ENCODE results near the gene KRT74.

The KRT74 gene

DNA sequence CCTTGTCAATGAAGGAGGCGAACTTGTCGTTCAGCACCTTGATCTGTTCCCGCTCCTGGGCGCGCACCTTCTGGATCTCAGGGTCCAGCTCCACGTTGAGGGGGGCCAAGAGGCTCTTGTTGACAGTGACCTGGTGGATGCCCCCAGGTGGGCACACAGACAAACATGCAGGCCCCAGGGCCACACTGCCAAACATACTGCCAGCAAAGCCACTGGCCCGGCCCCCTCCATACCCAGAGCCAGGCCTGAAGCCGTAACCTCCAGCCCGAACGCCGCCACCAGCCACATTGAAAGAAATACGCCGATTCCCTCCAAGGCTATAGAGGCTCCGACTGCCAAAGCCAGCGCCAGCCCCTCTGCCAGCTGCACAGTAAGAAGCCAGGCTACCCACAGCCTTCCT, 337 bp downstream of the KRT74 start:
- no peak for DNase-seq

DNA sequence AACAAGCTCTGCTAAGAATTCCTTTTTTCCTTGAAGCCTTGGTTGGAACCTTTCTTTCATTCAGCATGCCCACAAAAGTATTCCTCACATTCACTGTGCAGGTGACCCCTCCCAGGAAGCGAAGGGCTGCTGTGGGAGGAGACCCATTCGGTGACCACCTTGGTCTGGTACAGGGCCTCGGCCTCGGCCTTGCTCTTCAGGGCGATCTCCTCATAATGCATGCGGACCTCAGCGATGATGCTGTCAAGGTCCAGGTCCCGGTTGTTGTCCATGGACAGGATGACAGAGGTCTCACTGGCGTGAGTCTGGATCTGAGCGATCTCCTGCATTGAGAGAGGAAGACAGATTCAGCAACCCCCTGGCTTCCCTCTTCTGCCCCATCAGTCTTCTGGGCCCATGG, 3.1 kb downstream of the KRT74 start:
- no peak for DNase-seq

DNA sequence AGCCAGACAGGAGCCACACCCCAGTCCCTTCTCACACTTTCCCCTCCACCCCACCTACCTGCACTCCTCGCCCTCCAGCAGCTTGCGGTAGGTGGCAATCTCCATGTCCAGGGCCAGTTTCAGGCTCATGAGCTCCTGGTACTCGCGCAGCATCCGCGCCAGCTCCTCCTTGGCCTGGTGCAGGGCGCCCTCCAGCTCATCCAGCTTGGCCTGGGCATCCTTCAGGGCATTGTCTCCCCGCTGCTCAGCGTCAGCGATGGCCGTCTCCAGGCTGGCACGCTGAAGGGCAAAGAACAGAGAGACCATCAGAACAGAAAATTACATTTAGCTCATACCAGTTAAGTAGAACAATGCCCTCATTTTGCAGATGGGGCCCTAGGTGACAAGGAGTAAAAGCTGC, 5.5 kb downstream of the KRT74 start:
- DNase-seq = peak in 6 of 14 donors; percentile 1 to 18 (median 14)

DNA sequence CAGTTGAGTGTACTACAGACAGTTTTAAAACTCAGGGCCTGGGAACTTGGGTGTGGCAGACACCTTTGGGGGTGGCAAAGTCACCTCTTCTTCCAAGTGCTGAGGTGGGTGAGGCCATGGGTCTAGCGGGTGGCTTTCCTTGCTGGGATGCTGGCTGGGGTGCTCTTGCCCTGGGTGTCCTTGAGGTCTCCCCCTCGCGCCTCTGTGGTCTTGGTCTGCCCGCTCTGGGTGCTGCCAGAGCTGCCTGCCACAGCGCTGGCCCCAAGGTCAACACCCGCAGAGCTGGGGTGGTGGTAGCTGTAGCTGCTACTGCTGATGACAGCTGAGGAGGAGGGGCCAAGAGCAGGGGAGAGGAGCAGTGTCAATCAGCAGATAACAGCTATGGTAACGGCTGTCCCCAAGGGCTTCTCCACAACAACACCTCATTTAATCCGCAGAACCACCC, 6.8 kb downstream of the KRT74 start:
- no peak for DNase-seq

DNA sequence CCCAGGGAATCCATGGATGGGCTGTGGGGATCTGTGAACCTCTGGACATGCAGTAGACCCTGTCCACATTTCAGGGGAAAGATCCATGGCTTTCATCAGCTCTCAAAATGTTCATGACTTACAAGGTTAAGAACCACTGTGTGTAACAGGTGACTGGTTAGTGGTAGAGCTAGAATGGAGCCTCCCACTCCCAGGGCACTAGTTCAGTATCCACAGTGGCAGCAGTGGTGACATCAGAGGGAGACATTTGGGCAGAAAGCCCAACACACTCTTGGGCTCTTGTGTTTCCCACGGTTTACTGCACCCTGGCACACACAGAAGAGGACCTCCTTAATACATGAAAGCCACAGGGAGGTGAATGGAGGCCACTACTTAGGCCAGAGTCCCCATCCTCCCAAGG, 9.1 kb downstream of the KRT74 start:
- no peak for DNase-seq

DNA sequence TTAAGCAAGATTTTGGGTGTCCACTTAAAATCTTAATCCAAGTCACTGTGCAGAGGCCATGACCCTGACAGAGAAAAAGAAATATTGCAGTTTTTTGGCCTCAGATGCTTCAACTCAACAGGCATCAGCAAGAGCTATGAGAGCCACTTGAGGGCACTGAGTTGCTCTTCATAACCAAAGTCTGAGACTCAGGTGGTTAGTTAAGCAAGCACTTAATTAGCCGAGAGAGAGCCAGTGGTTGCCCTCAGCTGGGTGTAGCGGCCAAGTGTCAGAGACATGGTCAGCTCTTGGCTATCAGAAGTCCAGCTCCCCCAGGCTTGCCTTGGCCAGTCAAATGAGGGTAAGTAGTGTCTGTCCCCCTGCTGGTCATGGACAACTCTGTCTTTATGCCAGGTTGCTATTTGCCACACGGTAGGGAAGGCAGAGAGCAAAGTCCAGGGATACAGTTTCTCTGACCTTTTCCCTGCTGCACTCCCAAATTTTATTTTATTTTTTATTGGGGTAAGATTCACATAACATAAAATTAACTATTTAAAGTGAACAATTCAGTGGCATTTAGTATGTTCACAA, 11.7 kb downstream of the KRT74 start:
- DNase-seq = no peak

DNA sequence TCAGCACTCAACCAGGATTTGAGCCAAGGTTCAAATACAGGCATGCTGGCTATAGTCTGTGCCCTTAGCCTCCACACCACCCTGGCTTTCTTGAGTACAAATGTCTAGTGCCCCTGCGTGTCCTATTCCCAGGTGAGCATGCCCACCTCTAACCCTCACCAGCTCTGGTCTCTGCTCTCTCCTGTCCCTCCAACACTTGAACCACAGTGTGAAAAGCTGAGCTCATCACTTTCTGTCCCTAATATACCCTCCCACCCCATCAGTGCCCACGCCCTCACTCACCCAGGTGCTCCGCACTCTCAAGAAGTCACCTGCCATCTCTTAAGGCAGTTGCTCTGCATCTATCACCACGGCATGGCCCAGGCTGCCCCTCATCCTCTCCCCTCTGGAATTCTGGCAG, 13.7 kb downstream of the KRT74 start:
- no peak for DNase-seq

DNA sequence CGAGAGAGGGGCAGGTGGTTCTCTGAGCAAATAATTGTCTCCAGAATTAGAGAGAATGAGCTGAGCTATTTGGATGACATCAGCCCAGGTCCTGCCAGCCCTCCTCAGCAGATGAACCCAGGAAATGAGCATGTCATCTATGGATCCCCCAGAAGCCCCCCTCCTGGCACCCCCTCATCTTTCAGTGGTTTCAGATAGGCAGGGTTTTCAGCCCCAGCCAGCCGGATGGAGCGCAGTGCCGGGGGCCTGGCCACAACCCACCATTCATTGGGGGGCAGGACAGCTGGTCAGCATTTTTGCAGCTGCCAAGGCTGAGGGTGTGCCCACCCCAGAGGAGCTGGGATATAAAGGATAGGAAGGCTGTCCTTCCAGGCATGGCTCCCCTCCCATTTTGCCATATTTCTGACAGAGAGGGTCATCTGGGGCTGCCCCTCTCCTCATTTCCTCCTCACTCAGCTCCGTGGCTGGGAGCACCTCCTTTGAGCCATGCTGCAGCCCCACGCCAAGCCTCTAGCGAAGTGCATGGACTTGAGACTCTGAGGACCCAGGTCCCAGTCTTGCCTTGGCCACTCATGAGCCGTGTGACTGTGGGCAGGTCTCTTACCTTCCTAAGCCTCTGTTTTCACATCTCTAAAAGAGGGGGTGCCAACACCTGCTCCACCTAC, 14.7 kb downstream of the KRT74 start:
- DNase-seq = no peak

DNA sequence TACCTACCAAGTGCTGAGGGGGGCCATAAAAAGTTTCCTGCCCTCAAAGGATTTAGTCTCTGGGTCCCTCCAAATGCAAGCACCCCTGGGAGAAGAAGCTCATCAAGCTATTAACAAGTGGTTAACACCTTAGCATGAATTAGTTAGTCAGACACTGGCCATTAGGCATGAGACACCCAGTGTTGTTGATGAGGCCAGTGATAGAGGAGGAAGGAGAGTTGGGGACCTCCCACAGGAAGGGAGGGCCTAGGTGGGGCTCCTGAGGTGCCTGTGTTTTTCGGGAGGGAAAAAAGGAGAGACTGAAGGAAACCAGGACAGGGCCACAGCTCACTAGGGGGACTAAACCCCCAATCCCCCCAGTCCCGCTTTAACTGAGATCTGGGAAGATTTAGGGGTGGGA, 16.2 kb downstream of the KRT74 start:
- no peak for DNase-seq

DNA sequence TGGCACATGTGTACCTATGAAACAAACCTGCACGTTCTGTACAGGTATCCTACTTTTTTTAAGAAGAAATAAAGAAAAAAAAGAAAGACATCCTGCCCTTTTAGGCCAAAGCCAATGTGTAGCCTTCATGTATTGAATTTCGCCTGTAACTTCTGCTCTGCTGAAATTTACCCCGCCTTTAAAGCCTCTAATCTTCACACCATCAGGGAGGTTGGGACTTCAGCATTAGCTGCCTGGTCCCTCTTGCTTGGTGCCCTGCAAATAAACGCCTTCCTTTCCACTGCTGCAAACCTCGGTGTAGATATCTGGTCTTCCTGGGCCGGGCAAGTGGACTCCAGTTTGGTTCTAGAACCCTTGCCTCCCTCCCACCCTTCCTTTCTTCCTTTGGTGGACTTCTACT, 18.1 kb downstream of the KRT74 start:
- DNase-seq = no peak

DNA sequence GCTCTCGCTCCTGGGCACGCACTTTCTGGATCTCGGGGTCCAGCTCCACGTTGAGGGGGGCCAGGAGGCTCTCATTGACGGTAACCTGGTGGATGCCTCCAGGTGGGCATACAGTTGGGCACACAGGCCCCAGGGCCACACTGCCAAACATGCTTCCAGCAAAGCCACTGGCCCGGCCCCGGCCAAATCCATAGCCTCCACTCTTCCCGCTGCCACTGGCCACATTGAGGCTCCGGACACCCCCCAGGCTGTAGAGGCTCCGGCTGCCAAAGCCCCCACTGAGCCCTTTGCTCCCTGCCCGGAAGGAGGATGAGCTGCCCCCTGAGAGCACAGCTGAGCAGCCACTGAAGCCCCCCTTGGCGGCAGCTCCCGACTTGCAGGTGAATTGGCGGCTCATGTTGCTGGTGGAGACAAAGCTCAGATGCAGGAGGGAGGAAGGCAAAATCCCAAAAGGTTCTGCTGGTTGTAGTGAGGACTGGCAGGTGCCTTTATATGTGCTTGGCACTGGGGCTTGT, 20.9 kb downstream of the KRT74 start, which contains the start of gene KRT71:
KRT71 (minus strand) TSS at position 465 of the 515 bp plus-strand sequence; CDS start at position 397, 68 bp downstream.
- DNase-seq = no peak

DNA sequence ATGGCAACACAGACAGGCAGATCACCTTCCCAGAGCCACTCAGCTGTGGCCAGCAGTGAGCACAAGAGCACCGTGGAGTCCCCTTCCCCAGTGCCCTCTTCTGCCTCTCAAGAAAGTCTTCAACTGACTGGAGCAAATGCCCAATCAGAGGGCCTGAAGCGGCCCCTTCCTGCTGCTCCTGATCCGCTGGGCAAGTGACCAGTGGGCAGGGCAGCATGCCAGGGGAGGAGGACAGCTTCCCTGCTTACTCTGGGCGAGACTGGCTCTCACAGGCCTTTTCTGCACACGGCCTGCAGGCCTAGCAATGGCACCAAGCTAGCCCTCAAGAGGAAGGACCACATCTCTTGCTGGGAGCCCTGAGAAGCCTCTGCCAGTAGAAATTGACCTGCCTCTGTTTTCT, 21.6 kb downstream of the KRT74 start:
- peak in 3 of 14 donors; percentile 15 to 44 (median 24) for DNase-seq

DNA sequence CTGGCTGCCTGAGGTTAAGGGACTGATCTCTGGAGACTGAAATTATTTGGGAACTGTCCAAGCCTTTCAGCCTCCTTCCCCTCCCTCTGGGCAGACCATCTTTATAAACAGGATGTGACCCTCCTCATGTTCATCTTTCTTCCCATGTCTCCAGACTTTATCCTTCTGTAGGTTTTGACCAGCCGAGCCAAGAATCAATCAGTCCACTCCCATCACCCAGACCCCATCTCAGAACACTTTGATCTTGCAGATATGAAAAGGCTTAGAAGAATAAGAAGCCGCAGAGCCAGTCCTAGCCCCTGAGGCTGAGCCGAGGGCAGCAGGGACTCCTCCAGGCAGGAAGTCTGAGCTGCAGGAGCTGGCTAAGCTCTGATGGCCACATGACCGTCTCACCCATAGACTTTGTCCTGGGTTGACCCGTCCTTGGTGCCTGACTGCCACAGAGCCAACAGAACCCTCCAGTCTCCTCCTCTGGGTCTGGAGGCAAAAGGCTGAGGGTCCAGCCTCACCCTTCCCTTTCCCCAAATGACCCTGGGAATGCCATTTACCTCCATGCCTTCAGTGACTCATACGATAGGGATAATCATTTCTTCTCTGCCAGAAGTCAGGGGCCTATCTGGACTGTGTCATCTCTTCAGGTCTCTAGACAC, 22.3 kb downstream of the KRT74 start:
- no peak for DNase-seq

DNA sequence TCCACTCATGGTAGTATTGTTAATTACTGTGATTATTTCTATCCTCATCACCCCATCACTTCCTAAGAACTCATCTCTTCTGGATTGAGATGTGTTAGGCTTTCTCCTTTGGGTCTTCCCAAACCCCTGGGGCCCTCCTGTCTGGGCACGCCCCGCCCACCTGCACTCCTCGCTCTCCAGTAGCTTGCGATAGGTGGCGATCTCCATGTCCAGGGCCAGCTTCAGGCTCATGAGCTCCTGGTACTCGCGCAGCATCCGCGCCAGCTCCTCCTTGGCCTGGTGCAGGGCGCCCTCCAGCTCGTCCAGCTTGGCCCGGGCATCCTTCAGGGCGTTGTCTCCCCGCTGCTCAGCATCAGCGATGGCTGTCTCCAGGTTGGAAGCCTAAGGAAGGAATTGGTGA, 27.5 kb downstream of the KRT74 start:
- no peak for DNase-seq

DNA sequence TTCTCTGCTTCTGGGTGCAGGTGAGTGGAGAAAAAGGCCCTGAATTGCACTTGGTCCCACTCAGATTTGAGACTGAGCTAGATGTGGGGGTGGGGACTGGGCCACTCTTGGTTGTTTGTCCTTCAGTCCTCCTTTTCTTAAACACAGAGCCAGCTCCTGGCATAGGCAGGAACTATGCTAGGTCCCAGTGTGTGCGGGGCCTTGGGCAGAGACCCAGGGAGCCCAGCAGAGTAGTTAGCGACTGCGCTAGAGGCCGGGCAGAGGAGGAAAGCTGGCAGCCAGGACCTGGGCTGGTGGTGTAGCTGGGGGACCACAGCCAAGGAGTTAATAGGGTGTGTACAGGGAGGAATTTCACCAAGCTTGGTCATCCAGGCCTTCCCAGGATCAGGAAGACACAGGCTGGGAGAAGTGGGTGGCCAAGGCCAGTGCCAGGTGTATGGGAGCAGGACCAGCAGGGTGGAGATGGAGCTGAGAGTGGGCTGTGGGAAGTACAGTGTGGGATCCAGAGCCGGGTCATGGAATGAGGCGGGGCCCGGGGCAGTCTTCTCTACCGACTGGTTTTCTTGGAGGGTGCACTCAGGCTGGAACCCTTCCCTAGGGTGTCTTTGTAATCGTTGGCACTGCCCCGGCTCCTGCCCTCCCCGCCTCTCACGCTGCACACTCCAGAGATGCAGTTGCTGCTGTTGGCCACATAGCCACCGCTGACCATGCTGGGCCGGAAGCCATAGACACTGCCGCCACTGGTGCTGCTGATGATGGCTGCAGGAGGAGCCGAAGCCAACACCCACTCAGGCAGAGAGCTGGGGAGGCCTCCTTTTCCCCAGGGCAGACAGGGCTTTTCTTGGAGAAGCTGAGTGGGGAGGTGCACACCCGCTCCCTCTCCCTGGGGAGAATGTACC, 29.4 kb downstream of the KRT74 start:
- peak in 7 of 14 donors; percentile 5 to 53 (median 23) for DNase-seq

DNA sequence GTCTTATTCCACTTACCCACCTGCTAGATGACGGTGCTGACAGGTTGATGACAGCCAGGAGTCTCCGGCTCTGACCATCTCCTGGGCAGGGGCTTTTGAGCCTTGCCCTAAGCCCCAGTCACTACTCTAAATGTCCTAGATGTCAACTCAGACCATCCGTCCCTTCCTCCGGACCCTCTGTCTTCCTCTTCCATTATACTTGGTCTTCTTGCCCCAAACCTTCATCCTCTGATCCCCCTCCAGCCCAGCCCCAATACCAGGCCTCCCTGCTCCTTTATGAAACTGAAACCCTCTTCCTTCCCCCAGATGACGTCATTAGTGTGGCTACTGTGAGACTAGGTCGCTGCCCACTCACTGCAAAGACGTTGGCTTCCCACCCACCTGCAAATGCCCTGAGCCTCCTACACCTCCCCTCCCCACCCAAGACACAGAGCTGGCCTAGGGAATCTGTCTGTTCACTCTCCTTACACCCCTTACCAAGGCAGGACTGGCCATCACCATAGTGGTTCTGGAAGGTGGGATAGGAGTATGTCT, 30.8 kb downstream of the KRT74 start:
- DNase-seq = no peak

DNA sequence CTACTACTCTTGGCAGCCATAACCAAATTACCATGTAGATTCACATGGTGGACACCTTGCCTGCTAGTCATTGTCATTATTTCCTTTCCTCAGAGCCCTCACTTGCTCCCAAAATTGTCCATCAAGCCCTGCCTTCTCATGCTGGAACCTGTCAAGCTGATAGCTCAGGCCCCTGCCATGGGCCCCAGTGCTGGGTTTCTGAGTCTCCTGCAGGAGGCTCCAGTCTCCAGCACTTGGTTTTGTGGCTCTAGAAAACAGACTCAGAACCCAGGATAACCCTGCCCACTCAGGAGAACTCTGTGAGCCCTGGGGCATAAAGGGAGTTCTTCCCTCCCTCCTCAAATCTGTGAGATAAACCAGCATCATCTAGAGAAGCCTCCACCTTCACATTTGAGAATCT, 31.5 kb downstream of the KRT74 start:
- DNase-seq = no peak

DNA sequence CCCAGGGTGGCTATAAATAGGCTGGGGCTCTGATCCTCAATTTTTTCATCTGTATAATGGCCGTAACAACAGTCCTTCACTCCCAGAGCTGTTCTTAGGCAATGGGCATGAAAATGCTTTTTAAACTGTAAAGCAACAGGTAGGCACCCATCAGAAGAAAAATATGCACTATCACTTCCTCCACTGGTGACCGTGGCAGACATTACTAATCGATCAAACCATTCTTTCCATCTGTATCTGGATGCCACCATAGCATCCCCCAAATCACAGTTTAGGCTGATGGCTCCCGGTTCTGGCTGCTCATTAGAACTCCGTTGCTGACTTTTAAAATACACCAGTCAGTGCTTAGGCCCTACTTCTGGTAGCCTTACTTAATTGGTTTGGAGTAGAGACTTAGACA, 31.9 kb downstream of the KRT74 start:
- no peak for DNase-seq

DNA sequence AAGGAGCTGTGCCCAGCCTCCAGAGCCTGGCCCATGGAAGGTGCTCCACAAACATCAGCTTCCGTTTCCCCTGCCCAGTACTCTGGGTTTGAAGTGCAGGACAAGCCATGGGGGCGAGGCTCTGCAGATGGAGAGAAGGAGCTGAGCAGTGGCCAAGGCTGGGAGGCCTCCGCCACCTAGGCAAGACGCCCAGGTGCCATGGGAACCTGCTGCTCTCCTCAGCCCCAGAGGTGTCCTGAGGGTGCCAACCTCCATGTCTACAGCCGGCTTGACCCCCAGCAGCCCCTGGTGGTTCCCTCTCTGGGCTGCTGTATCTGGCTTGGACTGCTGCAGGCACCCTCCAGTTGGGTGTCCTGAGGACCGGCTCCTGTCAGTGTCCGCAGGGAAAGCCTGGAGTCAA, 33.1 kb downstream of the KRT74 start:
- DNase-seq = no peak

DNA sequence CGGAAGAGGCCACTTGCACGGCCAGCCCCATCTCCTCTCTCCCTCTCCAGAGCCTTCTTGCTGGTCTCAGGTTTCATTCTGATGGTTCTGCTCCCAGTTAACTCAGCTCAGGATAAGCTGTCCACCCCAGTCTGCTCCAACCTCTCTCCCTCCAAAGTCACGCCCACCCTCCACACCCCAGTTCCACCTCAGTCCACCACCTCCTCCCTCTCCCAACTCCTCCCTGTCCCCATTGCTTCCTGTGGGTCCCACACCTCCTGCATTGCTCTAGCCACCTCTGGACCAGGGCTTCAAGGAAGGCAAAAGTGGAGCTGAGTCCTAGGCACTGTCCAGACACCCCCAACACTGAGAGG, 33.8 kb downstream of the KRT74 start:
- no peak for DNase-seq

DNA sequence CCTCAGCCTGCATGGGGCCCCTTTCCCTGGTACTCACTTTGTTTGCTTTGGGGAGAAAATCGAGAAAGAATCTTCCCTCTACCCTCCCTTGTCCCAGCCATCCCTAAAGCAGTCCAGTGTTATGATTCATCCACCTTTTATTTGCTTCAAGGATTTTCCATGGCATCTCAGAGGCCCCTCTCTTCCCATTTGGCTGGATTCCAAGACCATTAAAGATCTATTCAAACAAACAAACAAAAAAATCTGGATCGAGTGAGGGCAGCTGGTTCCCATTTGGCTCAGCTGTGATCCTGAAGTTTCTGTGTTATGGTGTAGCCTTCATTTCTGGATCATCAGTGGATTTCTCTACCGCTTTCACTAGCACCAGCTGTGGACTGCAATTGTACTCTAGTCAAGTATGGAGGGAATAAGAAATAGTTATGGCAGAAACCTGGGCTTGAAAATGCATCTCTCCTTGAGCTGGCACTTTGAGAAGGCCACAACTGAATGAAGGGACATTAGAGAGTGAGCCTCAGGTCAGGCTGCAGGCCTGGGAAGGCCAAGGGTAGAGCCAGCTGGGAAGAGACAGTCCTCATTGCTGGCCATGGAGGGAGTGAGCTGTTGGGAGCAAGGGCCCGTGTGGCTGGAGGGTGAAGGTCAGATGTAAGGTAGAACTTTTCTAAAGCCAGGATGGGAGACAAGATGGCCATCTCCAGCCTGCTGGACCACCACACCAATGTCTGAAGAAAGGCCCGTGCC, 34.4 kb downstream of the KRT74 start:
- DNase-seq = no peak

DNA sequence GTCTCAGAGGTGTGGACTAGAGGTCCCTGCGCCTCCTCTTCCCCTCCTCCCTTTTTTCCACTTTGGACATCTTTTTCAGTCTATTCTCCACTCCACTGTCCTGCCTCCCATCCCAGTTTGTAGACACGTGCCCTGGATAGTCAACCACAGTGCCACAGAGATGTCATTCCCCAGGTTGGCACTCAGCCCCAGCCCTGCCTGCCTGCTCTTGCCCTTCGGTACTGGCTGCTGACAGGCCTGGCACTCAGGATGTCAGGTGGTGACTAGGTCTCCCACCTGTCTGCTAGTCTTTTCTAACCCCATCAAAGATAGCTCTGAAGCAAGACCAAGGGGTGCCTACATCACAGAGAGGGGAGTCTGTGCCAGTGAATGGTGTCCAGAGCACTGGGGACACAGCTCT, 36.5 kb downstream of the KRT74 start:
- no peak for DNase-seq

Measured in C1 segment of cervical spinal cord (tissue), 14 donors.